T-helper 17 cell (primary cell): ENCODE results near the gene CPD. TPM values are rescaled to one million over a fixed set of nuclear protein-coding genes. Genes with fewer than 3 reads are reported as not detected.
"Not testable (repeated sequence)": the region's sequence is repeated elsewhere in the genome, so short reads cannot be mapped to it uniquely, and the experiment has no call there.

Experiments used
- ATAC-seq: fragments of 150-1000 bp; cut with Tn5 transposase; 2 replicates; pipeline ENCODE4 v1.10.0; 2021; ENCODE audit warnings: mild to moderate bottlenecking, moderate library complexity
- DNase-seq, 3 donors: peaks; one replicate each; pipeline versions ENCODE4 v3.0.0 to v3.0.0-alpha.2; 2020 to 2021
- H3K9me3 ChIP-seq: one replicate; pipeline ENCODE4 v1.7.0; 2013; ENCODE audit warnings: low read length, mild to moderate bottlenecking; ENCODE audit not compliant: control insufficient read depth, poor library complexity, severe bottlenecking
- H3K27ac Mint-ChIP-seq: one replicate; pipeline ENCODE4 v1.8.0; 2022; ENCODE audit warnings: mild to moderate bottlenecking, moderate library complexity, mixed read lengths
- H3K27me3 Mint-ChIP-seq: one replicate; pipeline ENCODE4 v1.8.0; 2022; ENCODE audit warnings: mixed read lengths
- H3K36me3 Mint-ChIP-seq: one replicate; pipeline ENCODE4 v1.8.0; 2022; ENCODE audit warnings: low read depth, mixed read lengths
- H3K4me1 Mint-ChIP-seq: one replicate; pipeline ENCODE4 v1.8.0; 2022; ENCODE audit warnings: mild to moderate bottlenecking, mixed read lengths
- H3K4me3 Mint-ChIP-seq: one replicate; pipeline ENCODE4 v1.8.0; 2022; ENCODE audit warnings: mild to moderate bottlenecking, moderate library complexity, mixed read lengths
- total RNA-seq, 4 donors: library from RNA in 2 of 4; stranded (reverse) in 2 of 4; gene quantifications; one replicate each; pipeline ENCODE4 v1.2.3 and lab custom pipeline; 2022 to 2026

The CPD gene
- total RNA-seq, 2 donors from 2014 or later = 34.3 to 43.1 TPM

- no peaks in the 10 kb centered on the region for H3K9me3 ChIP-seq
- peaks cover 17% of the 10 kb centered on the region for H3K36me3 Mint-ChIP-seq
- H3K4me3 Mint-ChIP-seq = no peak overlapping the region
- ATAC-seq (no peak), DNase-seq (no peak)
- H3K27ac Mint-ChIP-seq = no peak overlapping the region
- H3K4me1 Mint-ChIP-seq = peaks cover 8% of the 10 kb centered on the region
- H3K27me3 Mint-ChIP-seq = no peaks in the 10 kb centered on the region
Measured at GRCh38 chr17:30436729-30437128, 58.0 kb downstream of the CPD start.

GRCh38 chr17:30443721-30444120 lies 65.0 kb downstream of the CPD start:
- DNase-seq (no peak), ATAC-seq (no peak)
- Mint-ChIP-seq H3K4me1 (peaks cover 6% of the 10 kb centered on the region), H3K27ac (peak overlapping the region; percentile 27), H3K27me3 (no peaks in the 10 kb centered on the region), H3K4me3 (no peak overlapping the region), H3K36me3 (peaks cover 3% of the 10 kb centered on the region)
- no peaks in the 10 kb centered on the region for H3K9me3 ChIP-seq

- not testable (repeated sequence) for H3K9me3 ChIP-seq, H3K36me3 Mint-ChIP-seq, H3K4me3 Mint-ChIP-seq, ATAC-seq, DNase-seq, H3K27me3 Mint-ChIP-seq, H3K4me1 Mint-ChIP-seq
- H3K27ac Mint-ChIP-seq = peak overlapping the region; percentile 39
Measured at GRCh38 chr17:30446640-30447039, 67.9 kb downstream of the CPD start.

- Mint-ChIP-seq H3K27ac (no peak overlapping the region), H3K27me3 (no peaks in the 10 kb centered on the region), H3K36me3 (peaks cover 1% of the 10 kb centered on the region), H3K4me1 (peaks cover 6% of the 10 kb centered on the region), H3K4me3 (no peak overlapping the region)
- DNase-seq (no peak), ATAC-seq (no peak)
- no peaks in the 10 kb centered on the region for H3K9me3 ChIP-seq
Measured at GRCh38 chr17:30449480-30449879, 70.8 kb downstream of the CPD start.

GRCh38 chr17:30450125-30451027 lies 71.6 kb downstream of the CPD start:
- Mint-ChIP-seq H3K27ac (no peak overlapping the region), H3K36me3 (peaks cover 3% of the 10 kb centered on the region), H3K4me3 (no peak overlapping the region), H3K27me3 (no peaks in the 10 kb centered on the region), H3K4me1 (peaks cover 6% of the 10 kb centered on the region)
- ATAC-seq = no peak
- no peaks in the 10 kb centered on the region for H3K9me3 ChIP-seq
- no peak for DNase-seq

GRCh38 chr17:30454635-30455034 lies 75.9 kb downstream of the CPD start:
- Mint-ChIP-seq H3K27me3 (no peaks in the 10 kb centered on the region), H3K4me1 (peaks cover 6% of the 10 kb centered on the region), H3K36me3 (peaks cover 10% of the 10 kb centered on the region), H3K27ac (no peak overlapping the region), H3K4me3 (no peak overlapping the region)
- no peaks in the 10 kb centered on the region for H3K9me3 ChIP-seq
- no peak for DNase-seq
- no peak for ATAC-seq

GRCh38 chr17:30458371-30458770 lies 79.6 kb downstream of the CPD start:
- DNase-seq (no peak), ATAC-seq (no peak)
- Mint-ChIP-seq H3K4me1 (peaks cover 11% of the 10 kb centered on the region), H3K27me3 (no peaks in the 10 kb centered on the region), H3K27ac (no peak overlapping the region), H3K36me3 (peaks cover 18% of the 10 kb centered on the region), H3K4me3 (no peak overlapping the region)
- H3K9me3 ChIP-seq = no peaks in the 10 kb centered on the region

- Mint-ChIP-seq H3K36me3 (peaks cover 18% of the 10 kb centered on the region), H3K4me1 (peaks cover 11% of the 10 kb centered on the region)
- not testable (repeated sequence) for H3K27me3 Mint-ChIP-seq, H3K4me3 Mint-ChIP-seq, ATAC-seq, H3K27ac Mint-ChIP-seq, H3K9me3 ChIP-seq, DNase-seq
Measured at GRCh38 chr17:30458797-30459413, 80.2 kb downstream of the CPD start.

GRCh38 chr17:30468465-30468864 lies 89.7 kb downstream of the CPD start:
- DNase-seq = no peak
- Mint-ChIP-seq H3K27me3 (no peaks in the 10 kb centered on the region), H3K27ac (no peak overlapping the region), H3K4me3 (no peak overlapping the region), H3K36me3 (no peaks in the 10 kb centered on the region), H3K4me1 (no peaks in the 10 kb centered on the region)
- ATAC-seq = no peak
- no peaks in the 10 kb centered on the region for H3K9me3 ChIP-seq

GRCh38 chr17:30472238-30472890 lies 93.6 kb downstream of the CPD start:
- H3K9me3 ChIP-seq = no peaks in the 10 kb centered on the region
- ATAC-seq (no peak), DNase-seq (no peak)
- H3K27me3 Mint-ChIP-seq = no peaks in the 10 kb centered on the region
- peaks cover 14% of the 10 kb centered on the region for H3K4me1 Mint-ChIP-seq
- no peak overlapping the region for H3K4me3 Mint-ChIP-seq
- H3K36me3 Mint-ChIP-seq = peaks cover 3% of the 10 kb centered on the region
- H3K27ac Mint-ChIP-seq = no peak overlapping the region

GRCh38 chr17:30475206-30475605 lies 96.5 kb downstream of the CPD start:
- no peak overlapping the region for H3K4me3 Mint-ChIP-seq
- no peak for DNase-seq
- peak overlapping the region; percentile 61 for H3K27ac Mint-ChIP-seq

GRCh38 chr17:30476726-30477082 lies 98.0 kb downstream of the CPD start:
- peaks cover 5% of the 10 kb centered on the region for H3K36me3 Mint-ChIP-seq
- H3K4me3 Mint-ChIP-seq = peak overlapping the region; percentile 96
- DNase-seq (no peak), ATAC-seq (peak; percentile 8)
- no peaks in the 10 kb centered on the region for H3K9me3 ChIP-seq
- no peaks in the 10 kb centered on the region for H3K27me3 Mint-ChIP-seq
- peak overlapping the region; percentile 100 for H3K27ac Mint-ChIP-seq
- peaks cover 26% of the 10 kb centered on the region for H3K4me1 Mint-ChIP-seq

More at GRCh38 chr17:30475206-30475605, 96.5 kb downstream of the CPD start:
- H3K9me3 ChIP-seq = no peaks in the 10 kb centered on the region
- Mint-ChIP-seq H3K4me1 (peaks cover 26% of the 10 kb centered on the region), H3K27me3 (no peaks in the 10 kb centered on the region), H3K36me3 (peaks cover 5% of the 10 kb centered on the region)
- no peak for ATAC-seq

- ATAC-seq = peak; percentile 97
- H3K27ac Mint-ChIP-seq = peak within 1 kb of the TSS; percentile 100
- peak; percentile 80 to 85 (median 85) for DNase-seq
- no peaks in the 10 kb centered on the region for H3K9me3 ChIP-seq
- H3K36me3 Mint-ChIP-seq = peaks cover 5% of the 10 kb centered on the region
- H3K4me3 Mint-ChIP-seq = peak within 1 kb of the TSS; percentile 96
- H3K4me1 Mint-ChIP-seq = peaks cover 26% of the 10 kb centered on the region
- no peaks in the 10 kb centered on the region for H3K27me3 Mint-ChIP-seq
Measured at GRCh38 chr17:30477083-30477773, 98.5 kb downstream of the CPD start, which contains the start of gene GOSR1. GOSR1 (plus strand) TSS chr17:30477408; CDS start chr17:30477434, 26 bp downstream.
